ENCODE results near the gene PLCH1.
A peak's percentile ranks its signal among the peaks of the same experiment; 100 is the strongest.

PLCH1 gene

DNA sequence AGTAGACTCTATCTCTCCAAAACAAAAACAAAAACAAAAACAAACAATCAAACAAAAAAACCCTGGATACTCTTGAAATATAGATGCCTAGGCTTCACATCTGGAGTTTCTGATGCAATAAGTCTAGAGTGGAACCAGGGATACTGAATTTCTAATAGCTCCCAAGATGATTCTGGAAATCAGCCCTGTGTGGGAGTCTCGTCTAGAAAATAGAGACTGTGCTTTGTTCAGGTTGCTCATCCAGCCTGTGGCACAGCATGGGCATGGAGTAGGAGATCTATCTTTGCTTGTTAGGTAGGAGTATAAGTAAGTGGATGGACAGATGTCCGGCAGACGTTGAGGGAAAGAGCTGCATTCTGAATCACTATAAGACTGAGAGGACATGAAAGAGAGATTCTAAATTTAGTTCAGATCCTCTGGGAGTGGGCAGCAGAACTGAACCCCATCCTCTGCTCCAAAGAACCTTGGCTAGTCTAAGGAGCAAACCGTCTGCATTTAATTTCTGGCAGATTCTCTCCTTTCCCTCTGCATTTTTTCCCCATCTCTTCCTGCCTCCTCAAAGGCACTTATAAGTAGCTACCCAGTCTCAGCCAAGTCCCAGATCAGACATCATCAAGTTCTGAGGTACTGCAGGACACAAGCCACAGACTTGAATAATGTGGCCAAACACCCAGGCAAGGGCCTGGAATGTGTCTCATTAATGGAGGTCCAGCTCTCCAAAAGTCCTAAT, 358.8 kb downstream of the PLCH1 start:
- no peak for DNase-seq (ENCODE audit: low spot score)

DNA sequence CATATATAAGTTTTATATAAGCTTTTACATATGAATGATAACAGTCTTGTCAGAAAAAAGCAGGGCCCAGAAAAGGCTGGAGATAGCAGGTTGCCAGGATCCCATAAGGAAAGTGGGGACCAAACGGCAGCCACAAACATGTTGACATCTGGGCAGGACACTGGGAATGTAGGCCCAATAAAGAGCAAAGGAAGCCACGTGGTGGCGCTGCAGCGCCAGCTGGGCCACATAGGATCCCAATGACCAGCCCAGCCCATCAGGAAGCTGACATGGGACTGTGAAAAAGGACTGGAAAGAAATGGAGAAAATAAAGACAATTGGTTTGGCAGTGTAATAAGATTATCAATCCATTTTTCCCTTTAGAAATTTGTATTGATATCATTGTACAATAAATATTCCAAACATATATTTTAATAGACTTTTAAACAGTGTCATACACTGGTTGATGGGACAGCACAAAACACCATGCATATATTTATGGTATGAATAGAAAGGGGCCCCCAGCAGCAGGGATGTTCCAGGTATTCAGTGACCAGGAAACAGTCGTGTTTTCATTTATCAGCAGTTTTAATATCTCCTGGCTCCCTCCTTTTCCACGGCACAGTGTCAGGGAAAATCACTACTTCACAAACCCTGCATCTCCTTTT, 362.4 kb downstream of the PLCH1 start:
- DNase-seq (ENCODE audit: low spot score): peak; percentile 71

- no peak for DNase-seq (ENCODE audit: low spot score)
Measured at GRCh38 chr3:155377847-155378246, 367.0 kb downstream of the PLCH1 start.

- DNase-seq (ENCODE audit: low spot score): no peak
Measured at GRCh38 chr3:155377071-155377470, 367.8 kb downstream of the PLCH1 start.

DNA sequence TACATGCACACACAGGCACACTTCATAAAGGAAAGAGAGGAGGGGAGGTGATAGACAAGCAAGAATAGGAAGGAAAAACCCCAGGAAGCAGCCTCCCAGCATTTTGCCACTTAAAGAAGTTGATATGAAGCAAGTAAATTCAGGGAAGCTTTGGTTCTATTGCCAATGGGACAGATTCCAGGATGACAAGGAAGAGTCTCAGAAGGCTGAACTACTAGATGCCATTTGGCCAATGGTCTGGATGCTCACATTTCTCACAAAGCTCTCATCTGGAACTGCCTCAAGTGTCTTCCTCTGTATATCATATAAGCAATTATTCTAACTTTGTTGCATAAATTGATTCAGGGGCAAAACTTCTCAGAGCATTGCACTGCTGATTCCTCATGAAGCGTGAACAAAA, 372.6 kb downstream of the PLCH1 start:
- DNase-seq (ENCODE audit: low spot score): no peak

DNA sequence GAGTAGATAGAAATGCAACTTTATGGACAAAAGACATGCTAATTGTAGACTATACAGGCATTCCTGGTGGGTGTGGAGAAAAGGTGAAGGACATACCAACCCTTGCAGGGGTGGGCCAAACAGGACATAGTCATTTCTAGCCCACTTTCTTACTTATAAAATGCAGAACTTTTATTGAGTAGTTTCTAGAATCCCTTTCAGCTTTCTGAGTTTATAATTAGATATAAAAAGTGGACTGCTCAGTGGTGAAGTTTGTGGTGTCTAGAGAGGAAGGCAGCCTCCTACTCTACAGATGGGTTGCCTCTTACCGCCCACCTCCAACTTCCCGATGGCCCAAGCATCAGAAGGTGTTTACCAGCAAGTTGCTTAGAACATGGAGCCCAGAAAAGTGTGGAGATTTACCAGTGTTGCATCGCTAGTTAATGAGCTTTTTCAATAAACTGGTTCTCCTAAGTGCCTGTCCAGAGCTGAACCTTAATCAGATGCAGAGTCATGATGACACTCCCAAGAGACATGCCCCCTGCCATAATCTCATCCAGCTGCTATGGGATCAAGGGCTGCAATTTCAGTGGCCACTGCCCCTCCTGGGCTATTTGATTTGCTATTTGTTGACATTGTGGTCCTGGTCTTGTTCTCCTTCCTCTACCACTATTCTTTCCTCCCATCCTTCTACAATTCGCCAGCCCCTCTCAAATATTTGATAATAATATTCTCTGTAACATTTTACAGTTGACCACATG, 373.9 kb downstream of the PLCH1 start:
- DNase-seq (ENCODE audit: low spot score): no peak

DNA sequence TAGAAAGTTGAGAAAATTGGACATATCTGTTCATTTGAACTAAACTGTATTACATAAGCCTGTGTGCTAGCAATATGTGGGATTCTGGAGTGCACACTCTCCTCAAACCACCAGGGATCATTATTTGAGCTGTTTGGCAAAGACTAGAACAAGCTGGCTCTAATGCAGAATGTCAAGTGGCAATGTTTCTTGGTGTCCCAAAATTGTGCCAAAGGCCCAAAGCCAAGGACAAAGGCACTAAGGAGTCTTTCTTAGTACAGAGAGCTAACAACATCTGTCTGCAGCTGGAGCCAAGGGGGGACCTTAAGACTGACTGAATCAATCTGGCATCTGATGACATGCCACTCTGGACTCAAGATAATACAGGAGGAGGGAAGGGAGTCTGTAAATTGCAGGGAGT, 374.7 kb downstream of the PLCH1 start:
- no peak for DNase-seq (ENCODE audit: low spot score)

GRCh38 chr3:155369735-155370134, 375.1 kb downstream of the PLCH1 start:
- DNase-seq (ENCODE audit: low spot score): no peak

DNA sequence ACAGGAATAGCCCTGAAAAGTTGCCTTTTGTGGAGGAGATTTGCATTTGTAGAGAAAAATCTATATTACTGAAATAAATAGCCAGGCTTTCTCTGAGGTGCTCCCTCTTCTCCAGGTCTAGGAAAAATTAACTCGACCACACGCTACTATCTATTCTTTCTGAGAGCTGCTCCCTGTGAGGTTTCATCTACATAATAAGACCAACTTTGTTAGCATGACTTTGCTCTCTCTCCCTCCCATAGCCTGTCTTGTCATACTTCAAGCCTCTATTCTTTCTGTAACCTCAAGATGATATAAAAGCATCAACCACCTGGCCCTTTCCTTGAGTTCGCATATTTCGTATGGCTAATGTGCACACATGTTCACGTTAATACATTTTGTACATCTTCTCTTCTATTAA, 375.6 kb downstream of the PLCH1 start:
- DNase-seq (ENCODE audit: low spot score): no peak

DNA sequence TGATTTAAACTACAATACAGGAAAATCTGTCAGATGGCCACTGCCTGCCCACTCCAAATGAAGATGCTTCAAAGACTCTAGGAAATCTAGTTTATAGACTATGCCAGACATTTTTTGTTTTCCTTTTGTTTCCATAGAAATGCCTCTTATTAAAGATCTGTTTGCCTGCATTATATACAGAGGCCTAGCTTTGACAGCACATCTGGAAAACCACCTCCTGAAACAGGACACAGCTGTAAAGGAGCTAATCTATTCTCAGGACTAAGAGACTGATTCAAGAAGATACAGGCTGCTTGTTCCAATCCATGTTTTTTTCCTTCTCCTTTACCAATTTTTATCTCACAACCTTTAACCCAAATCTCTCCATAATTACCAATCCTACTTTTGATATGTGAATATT, 376.1 kb downstream of the PLCH1 start:
- DNase-seq (ENCODE audit: low spot score): no peak

- no peak for DNase-seq (ENCODE audit: low spot score)
Measured at GRCh38 chr3:155367506-155367905, 377.4 kb downstream of the PLCH1 start.

GRCh38 chr3:155365178-155365783, 379.6 kb downstream of the PLCH1 start:
- DNase-seq (ENCODE audit: low spot score): no peak

DNA sequence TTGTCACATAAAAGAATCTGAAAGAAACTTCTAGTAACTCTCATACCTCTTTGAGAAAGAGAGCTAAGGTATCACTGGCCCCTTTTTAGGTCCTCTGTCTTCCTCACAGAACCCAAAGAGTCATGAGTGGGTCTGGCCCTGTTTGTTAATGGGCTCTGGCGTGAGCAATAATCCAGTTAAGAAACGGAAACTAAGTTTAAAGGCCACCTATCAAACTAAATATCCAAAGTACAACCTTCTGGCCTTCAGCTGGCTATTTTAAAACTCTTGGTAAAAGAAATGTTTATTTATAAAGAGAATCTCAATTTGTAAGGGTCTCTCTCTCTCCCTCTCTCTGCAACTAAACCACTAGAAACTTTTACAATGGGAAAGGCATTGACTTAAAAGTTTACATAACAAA, 380.4 kb downstream of the PLCH1 start:
- no peak for DNase-seq (ENCODE audit: low spot score)

DNA sequence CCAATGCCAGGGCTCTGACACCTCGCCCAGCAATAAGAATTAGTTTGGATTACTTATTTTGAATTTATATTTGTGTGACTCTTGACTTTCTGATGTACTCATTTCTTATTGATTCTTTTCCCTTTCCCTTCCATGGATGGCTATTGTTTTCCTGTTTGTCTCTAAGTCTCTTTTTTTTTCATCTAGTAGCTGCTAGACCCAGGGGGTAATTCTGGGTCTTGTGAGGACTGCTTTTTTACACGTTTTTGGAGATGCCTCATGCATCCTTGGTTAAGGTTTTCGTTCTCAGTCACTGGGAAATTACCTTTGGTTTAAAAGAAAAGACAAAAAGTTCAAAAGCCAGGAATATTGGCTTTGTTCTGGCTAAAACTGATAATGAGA, 381.2 kb downstream of the PLCH1 start:
- no peak for DNase-seq (ENCODE audit: low spot score)

DNA sequence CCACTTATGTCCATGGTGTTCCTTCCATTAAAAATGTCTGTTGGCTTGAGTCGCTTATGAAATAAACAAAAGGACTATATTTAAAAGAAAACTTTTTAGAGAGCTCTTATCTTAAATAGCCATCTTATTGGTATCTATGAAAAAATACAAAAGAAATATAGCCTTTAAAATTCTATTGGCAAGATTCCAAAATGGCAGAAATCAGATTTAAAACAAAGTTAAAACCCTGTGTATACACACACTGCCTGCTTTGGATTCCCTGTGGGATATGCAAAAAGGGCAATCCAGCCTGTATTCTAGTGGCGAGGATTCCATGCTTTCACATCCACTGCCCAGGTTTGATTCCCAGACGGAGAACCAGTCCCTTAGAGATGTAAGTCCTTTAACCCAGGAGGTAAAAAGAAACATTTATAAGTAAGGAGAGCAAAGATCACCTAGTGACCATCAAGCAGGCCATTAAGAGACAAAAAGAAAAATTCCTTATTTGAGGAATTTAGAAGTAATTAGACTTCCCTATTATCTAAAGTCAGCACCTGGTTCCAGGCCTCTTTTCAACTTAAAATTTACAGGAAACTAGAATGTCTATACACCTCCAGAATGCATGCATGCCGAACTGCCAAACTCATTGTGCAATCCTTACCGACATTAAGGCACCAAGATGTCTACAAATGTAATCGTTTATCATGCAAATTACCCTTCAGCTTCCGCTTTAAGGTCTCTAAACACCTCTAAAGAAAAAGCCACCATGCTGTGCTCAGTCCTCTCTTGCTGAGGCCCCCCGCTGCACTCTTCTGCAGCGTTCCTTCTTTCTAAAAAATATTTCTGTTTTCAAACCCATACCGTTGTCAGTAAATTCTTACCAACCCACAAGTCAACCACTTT, 381.8 kb downstream of the PLCH1 start:
- DNase-seq (ENCODE audit: low spot score): no peak

DNA sequence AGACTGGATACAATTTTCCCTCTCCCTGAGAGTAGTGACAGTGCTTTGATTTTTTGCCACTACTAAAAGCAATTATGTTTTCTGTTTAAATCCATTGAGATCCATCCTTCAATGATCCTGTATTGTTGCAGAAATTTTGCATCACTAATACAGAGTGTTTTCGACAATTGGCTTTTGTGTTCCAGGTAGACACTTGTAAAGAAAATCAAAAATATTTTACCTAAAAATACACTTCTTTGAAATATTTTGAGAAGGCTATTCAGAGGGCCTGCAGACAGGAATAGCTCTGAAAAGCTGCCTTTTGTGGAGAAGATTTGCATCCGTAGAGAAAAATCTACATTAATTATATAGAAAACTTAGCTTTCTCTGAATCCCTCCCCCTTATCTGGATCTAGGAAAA, 384.6 kb downstream of the PLCH1 start:
- no peak for DNase-seq (ENCODE audit: low spot score)

DNA sequence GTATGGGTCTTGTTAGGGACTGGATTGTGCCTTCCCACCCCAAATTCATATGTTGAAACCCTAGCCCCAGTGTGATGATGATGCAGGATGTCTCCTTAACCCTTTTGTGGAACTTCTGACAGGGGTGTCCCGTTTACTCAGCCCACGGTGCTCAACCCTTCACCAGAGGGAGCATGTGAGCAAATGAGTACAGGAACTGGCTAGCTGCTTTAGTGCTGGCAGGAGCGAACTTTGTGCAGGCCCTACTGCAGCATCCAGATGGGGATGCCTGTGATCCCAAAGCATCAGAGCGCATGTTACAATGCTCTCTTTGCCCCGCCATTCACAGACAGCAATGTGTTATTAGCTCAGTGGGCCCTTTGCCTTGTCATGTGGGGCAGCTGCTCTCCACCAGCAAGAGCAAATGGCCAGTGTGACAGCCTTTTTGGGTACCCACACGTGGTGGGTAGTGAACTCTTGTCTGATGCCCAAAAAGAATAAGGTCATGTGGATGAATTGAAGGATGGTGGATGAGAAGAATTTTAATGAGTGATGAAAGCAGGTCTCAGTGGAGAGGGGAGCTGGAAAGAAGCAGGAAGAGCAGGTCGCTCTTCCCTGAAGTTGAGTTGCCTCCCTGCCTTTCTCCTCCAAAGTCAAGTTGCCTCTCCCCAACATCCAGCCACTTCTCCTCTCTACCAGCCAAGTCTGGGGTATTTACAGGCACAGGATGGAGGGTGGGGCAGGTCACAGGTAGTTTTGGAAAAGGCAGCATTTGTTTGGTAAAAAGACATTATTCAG, 388.1 kb downstream of the PLCH1 start:
- no peak for DNase-seq (ENCODE audit: low spot score)

- no peak for DNase-seq (ENCODE audit: low spot score)
Measured at GRCh38 chr3:155354658-155355057, 390.2 kb downstream of the PLCH1 start.

DNA sequence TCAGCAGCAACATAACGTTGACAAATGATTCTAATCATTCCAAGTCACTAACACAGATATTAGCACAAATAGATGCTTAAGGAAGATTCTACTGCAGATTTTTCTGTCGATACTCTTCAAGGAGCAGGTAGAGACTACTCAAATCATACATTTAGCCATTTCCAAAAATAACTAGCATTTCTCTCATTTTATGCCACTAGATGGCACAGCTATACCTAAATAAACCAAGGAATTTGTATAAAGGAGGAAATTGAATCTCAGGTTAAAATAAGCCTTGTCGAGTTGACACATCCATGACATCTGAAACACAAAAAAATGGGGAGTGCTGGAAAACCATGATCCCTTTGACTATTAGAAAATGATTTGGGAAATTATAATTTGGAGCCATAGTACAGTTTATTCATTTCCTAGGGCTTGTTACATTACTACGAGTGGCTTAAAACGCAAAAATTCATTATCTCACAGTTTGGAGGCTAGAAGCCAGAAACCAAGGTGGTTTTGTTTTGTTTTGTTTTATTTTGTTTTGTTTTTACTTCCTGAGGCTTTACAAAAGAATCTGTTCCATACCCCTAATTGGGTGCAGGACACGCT, 391.9 kb downstream of the PLCH1 start:
- DNase-seq (ENCODE audit: low spot score): peak; percentile 63

DNA sequence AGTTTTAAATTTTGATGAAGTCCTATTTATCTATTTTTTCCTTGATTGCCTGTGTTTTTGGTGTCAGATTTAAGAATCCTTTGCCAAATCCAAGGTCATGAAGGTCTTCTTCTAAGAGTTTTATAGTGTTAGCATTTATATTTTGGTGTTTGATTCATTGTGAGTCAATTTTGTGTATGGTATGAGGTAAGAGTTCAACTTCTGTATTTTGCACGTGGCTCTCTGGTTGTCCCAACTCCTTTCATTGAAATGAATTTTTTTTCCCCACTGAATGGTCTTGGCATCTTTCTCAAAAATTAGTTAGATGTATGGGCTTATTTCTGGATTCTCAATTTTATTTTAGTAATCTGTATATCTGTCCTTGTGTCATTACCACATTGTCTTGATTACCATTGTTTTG, 394.3 kb downstream of the PLCH1 start:
- no peak for DNase-seq (ENCODE audit: low spot score)

DNA sequence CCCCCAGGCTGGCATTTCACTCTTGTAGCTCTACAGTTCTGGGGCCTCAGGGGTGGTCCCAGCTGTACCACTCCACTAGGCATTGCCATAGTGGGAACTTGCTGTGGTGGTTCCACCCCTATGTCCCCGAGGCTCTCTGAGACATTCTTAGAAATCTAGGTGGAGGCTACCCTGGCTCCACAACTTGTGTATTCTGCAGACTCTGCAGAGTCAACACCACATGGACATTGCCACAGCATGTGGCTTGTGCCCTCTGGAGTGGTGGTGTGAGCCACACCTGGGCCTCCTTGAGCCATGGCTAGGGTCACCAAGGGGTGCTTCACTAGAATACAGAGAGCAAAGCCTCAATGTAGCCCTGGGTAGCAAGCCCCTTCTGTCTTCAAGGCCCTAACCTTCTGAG, 397.0 kb downstream of the PLCH1 start:
- no peak for DNase-seq (ENCODE audit: low spot score)

Measured in RKO (cell line).